ENCODE measurements around the gene LOXL3.

LOXL3 gene

DNA sequence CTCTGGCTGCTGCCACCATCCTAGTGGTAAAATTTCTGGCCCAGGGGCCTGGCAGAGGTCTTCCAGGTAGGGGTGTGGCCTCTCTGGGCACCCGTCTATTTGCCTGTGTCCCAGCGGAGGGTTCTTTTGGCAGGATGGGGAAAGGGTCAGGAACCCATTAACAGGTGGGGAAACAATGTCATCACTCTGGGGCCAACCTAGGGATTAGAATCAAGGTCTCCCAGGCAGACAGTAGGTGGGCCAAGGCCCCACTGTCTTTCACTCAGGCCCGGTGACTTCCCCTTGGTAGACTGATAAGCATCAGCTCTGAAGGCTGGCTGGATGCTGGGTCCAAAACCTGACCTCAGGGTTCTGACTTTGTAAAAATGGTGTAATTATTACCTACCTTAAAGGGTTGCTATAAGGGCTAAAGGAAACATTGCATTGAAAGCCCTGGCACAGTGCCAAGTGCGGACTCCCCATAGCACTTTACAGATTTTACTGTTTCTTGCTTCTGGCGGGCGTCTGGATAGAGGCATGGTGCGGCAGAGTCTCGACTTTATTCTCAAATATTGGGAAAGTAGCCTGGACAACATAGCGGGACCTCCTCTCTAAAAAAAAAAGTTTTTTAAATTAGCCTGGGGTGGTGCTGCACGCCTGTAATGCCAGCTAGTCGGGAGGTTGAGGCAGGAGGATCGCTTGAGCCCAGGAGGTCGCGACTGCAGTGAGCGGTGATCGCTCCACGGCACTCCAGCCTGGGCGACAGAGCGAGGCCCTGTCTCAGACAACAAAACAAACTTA lies 56.6 kb downstream of the LOXL3 start:
- no peaks in the 10 kb centered on the region for H3K4me1 ChIP-seq (ENCODE audit: low read length)
- H3K36me3 ChIP-seq (replicated peaks; ENCODE audit: insufficient read depth, low read length), result no peaks in the 10 kb centered on the region
- TF ChIP-seq, protein P1, sequence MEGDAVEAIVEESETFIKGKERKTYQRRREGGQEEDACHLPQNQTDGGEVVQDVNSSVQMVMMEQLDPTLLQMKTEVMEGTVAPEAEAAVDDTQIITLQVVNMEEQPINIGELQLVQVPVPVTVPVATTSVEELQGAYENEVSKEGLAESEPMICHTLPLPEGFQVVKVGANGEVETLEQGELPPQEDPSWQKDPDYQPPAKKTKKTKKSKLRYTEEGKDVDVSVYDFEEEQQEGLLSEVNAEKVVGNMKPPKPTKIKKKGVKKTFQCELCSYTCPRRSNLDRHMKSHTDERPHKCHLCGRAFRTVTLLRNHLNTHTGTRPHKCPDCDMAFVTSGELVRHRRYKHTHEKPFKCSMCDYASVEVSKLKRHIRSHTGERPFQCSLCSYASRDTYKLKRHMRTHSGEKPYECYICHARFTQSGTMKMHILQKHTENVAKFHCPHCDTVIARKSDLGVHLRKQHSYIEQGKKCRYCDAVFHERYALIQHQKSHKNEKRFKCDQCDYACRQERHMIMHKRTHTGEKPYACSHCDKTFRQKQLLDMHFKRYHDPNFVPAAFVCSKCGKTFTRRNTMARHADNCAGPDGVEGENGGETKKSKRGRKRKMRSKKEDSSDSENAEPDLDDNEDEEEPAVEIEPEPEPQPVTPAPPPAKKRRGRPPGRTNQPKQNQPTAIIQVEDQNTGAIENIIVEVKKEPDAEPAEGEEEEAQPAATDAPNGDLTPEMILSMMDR (IDR thresholded peaks at IDR 0.05; ENCODE audit: low read length), result no peak
- H3K9me2 ChIP-seq (replicated peaks; ENCODE audit: insufficient read depth, low read length), result no peaks in the 10 kb centered on the region
- no peak overlapping the region for H3K27ac ChIP-seq (ENCODE audit: low read length)
- peaks cover 18% of the 10 kb centered on the region for H3K27me3 ChIP-seq (replicated peaks; ENCODE audit: insufficient read depth, low read length)
- no peak for DNase-seq
- no peak overlapping the region for H3K9ac ChIP-seq (ENCODE audit: low read length)
- H3K9me3 ChIP-seq (replicated peaks; ENCODE audit: insufficient read depth, low read length), result no peaks in the 10 kb centered on the region
- no peaks in the 10 kb centered on the region for H3K79me2 ChIP-seq (ENCODE audit: low read length)
- no peak overlapping the region for H2AFZ ChIP-seq (ENCODE audit: low read length)
- H3K4me3 ChIP-seq (ENCODE audit: low read length), result peak overlapping the region; percentile 49; the same call in 1 of the 2 replicates
- no peaks in the 10 kb centered on the region for H4K20me1 ChIP-seq (ENCODE audit: insufficient read depth, low read length)
- H3F3A ChIP-seq (ENCODE audit: insufficient read depth, low read length), result 0 out of 2 replicates have a peak, but pooled peaks cover 3% of the 10 kb centered on the region
- H3K4me2 ChIP-seq (ENCODE audit: low read depth, low read length), result peak overlapping the region; percentile 71; the same call in 1 of the 2 replicates

DNA sequence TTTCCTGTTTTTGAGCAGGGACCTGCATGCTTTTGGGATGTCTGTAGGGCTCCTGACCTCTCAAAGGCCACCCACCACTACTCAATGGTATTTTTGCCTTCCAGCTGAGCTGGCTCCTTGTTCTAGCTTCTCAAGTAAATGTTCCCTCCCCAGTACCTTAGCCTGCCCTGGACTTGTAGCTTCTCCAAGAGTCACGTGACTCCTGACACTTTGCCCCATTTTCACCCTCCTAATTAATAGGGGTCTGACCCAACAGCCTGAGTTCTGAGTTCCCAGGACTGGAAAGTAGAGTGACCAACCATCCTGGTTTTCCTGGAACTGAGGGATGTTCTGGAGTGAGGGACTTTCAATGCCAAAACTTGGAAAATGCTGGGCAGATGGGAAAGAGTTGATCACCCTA lies 58.3 kb downstream of the LOXL3 start:
- Histone ChIP-seq H3K36me3 (replicated peaks; ENCODE audit: insufficient read depth, low read length) (no peaks in the 10 kb centered on the region), H3K27me3 (replicated peaks; ENCODE audit: insufficient read depth, low read length) (peaks cover 15% of the 10 kb centered on the region), H3K9me3 (replicated peaks; ENCODE audit: insufficient read depth, low read length) (no peaks in the 10 kb centered on the region), H3K27ac (ENCODE audit: low read length) (no peak overlapping the region), H3K9me2 (replicated peaks; ENCODE audit: insufficient read depth, low read length) (no peaks in the 10 kb centered on the region), H3K4me2 (ENCODE audit: low read depth, low read length) (no peak overlapping the region), H3K4me3 (ENCODE audit: low read length) (no peak overlapping the region), H4K20me1 (ENCODE audit: insufficient read depth, low read length) (no peaks in the 10 kb centered on the region), H3F3A (ENCODE audit: insufficient read depth, low read length) (no peaks in the 10 kb centered on the region), H3K4me1 (ENCODE audit: low read length) (no peaks in the 10 kb centered on the region), H2AFZ (ENCODE audit: low read length) (no peak overlapping the region), H3K9ac (ENCODE audit: low read length) (no peak overlapping the region), H3K79me2 (ENCODE audit: low read length) (no peaks in the 10 kb centered on the region)
- DNase-seq, result no peak
- TF ChIP-seq, protein P1 (IDR thresholded peaks at IDR 0.05; ENCODE audit: low read length), result no peak
- TF ChIP-seq EZH2 (optimal IDR thresholded peaks at IDR 0.05; ENCODE audit: low read depth, low read length) (no peak), EZH2phosphoT487 (IDR thresholded peaks at IDR 0.05; ENCODE audit: low read length) (no peak)

DNA sequence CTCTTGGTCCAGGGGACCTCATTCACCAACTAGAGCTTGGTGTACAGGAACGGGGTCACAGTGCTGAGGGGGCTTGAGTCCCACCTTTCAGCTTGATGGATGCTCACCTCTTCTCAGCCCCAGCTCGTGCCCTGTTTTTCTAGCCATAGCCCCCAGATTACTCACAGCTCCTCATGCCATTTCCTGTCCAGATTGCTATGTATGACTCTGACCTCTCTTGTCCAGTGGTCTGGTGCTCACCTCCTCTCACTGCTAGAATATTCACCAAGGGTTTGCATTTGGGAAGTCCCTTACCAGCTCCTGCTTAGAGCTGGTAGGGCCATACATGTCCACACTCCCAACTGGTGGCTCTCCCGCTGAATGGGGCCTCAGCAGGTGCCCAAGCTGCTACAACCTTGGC lies 60.2 kb downstream of the LOXL3 start:
- no peaks in the 10 kb centered on the region for H3F3A ChIP-seq (ENCODE audit: insufficient read depth, low read length)
- no peak overlapping the region for H3K4me2 ChIP-seq (ENCODE audit: low read depth, low read length)
- H3K4me1 ChIP-seq (ENCODE audit: low read length), result no peaks in the 10 kb centered on the region
- H3K4me3 ChIP-seq (ENCODE audit: low read length), result no peak overlapping the region
- H2AFZ ChIP-seq (ENCODE audit: low read length), result no peak overlapping the region
- DNase-seq, result no peak
- no peak overlapping the region for H3K27ac ChIP-seq (ENCODE audit: low read length)
- no peaks in the 10 kb centered on the region for H3K9me2 ChIP-seq (replicated peaks; ENCODE audit: insufficient read depth, low read length)
- no peaks in the 10 kb centered on the region for H3K9me3 ChIP-seq (replicated peaks; ENCODE audit: insufficient read depth, low read length)
- TF ChIP-seq EZH2 (optimal IDR thresholded peaks at IDR 0.05; ENCODE audit: low read depth, low read length) (no peak), EZH2phosphoT487 (IDR thresholded peaks at IDR 0.05; ENCODE audit: low read length) (no peak)
- TF ChIP-seq, protein P1 (IDR thresholded peaks at IDR 0.05; ENCODE audit: low read length), result no peak
- H3K27me3 ChIP-seq (replicated peaks; ENCODE audit: insufficient read depth, low read length), result peaks cover 9% of the 10 kb centered on the region
- H4K20me1 ChIP-seq (ENCODE audit: insufficient read depth, low read length), result no peaks in the 10 kb centered on the region
- no peaks in the 10 kb centered on the region for H3K79me2 ChIP-seq (ENCODE audit: low read length)
- H3K9ac ChIP-seq (ENCODE audit: low read length), result no peak overlapping the region
- no peaks in the 10 kb centered on the region for H3K36me3 ChIP-seq (replicated peaks; ENCODE audit: insufficient read depth, low read length)
